ENCODE results near the gene DENND1A. TPM values are rescaled to one million over a fixed set of nuclear protein-coding genes. Genes with fewer than 3 reads are reported as not detected.
A peak's percentile ranks its signal among the peaks of the same experiment; 100 is the strongest.

Gene DENND1A
- total and polyA plus RNA-seq, 11 donors: 9.8 to 24.0 (median 14.7) TPM

GRCh38 chr9:123348317-123348992 lies 581.5 kb downstream of the DENND1A start:
- Histone ChIP-seq H3K36me3 (no peaks in the 10 kb centered on the region), H3K27ac (no peak overlapping the region), H3K4me3 (no peak overlapping the region), H3K27me3 (peaks cover 0 to 15% (median 4%) of the 10 kb centered on the region in 9 donors), H3K9me3 (no peaks in the 10 kb centered on the region), H3K4me1 (peaks cover 0 to 8% (median 0%) of the 10 kb centered on the region in 12 donors)
- ATAC-seq (no peak), DNase-seq (no peak)
- intact Hi-C loops (cut with DNase I): loop anchor here in 6 of 10 donors (2.0 to 10.0 kb wide), 5 partner anchors 84 to 268 kb away; partner anchors contain the start of gene STRBP (in 1 of the 6)
- WGBS, 4 donors: 54 to 66% (median 62%) methylated on average over 9 of the region's 9 CpGs
- no peak for TF ChIP-seq CTCF (IDR thresholded peaks at IDR 0.05)
- no peak for TF ChIP-seq POLR2A (IDR thresholded peaks at IDR 0.05)

GRCh38 chr9:123347289-123348060 lies 582.5 kb downstream of the DENND1A start:
- intact Hi-C loops (cut with DNase I): loop anchor here in 6 of 10 donors (2.0 to 10.0 kb wide), 5 partner anchors 83 to 267 kb away; partner anchors contain the start of gene STRBP (in 1 of the 6)
- H3K9me3 ChIP-seq: no peaks in the 10 kb centered on the region
- 73 to 82% (median 79%) methylated on average over 12 of the region's 12 CpGs for WGBS, 4 donors
- H3K4me3 ChIP-seq: no peak overlapping the region
- TF ChIP-seq CTCF (IDR thresholded peaks at IDR 0.05) (no peak), POLR2A (IDR thresholded peaks at IDR 0.05) (no peak)
- ATAC-seq (no peak), DNase-seq (no peak)
- no peaks in the 10 kb centered on the region for H3K36me3 ChIP-seq
- H3K4me1 ChIP-seq: peaks cover 0 to 8% (median 0%) of the 10 kb centered on the region in 12 donors
- peaks cover 0 to 11% (median 4%) of the 10 kb centered on the region in 9 donors for H3K27me3 ChIP-seq
- H3K27ac ChIP-seq: no peak overlapping the region

- H3K27me3 ChIP-seq: peaks cover 0 to 11% (median 4%) of the 10 kb centered on the region in 9 donors
- peaks cover 0 to 8% (median 0%) of the 10 kb centered on the region in 12 donors for H3K4me1 ChIP-seq
- no peak overlapping the region for H3K4me3 ChIP-seq
- intact Hi-C loops (cut with DNase I): loop anchor here in 5 of 10 donors (5.0 to 10.0 kb wide), 4 partner anchors 82 to 265 kb away; partner anchors contain the start of gene STRBP (in 1 of the 5)
- ATAC-seq (no peak), DNase-seq (no peak)
- H3K36me3 ChIP-seq: no peaks in the 10 kb centered on the region
- no peaks in the 10 kb centered on the region for H3K9me3 ChIP-seq
- no peak overlapping the region for H3K27ac ChIP-seq
- TF ChIP-seq POLR2A (IDR thresholded peaks at IDR 0.05) (no peak), CTCF (IDR thresholded peaks at IDR 0.05) (no peak)
- 91 to 97% (median 97%) methylated on average over 3 of the region's 3 CpGs for WGBS, 4 donors
Measured at GRCh38 chr9:123346826-123347225, 583.1 kb downstream of the DENND1A start.

- Histone ChIP-seq H3K36me3 (no peaks in the 10 kb centered on the region), H3K27ac (peak overlapping the region in 1 of 12 donors; percentile 53), H3K4me1 (peaks cover 0 to 8% (median 0%) of the 10 kb centered on the region in 12 donors), H3K9me3 (no peaks in the 10 kb centered on the region), H3K4me3 (no peak overlapping the region), H3K27me3 (peaks cover 0 to 11% (median 4%) of the 10 kb centered on the region in 9 donors)
- TF ChIP-seq POLR2A (IDR thresholded peaks at IDR 0.05) (no peak), CTCF (IDR thresholded peaks at IDR 0.05) (no peak)
- WGBS, 4 donors: 81 to 87% (median 82%) methylated on average over 9 of the region's 9 CpGs
- intact Hi-C loops (cut with DNase I): loop anchor here in 5 of 10 donors (5.0 to 10.0 kb wide), 4 partner anchors 81 to 264 kb away; partner anchors contain the start of gene STRBP (in 1 of the 5)
- ATAC-seq: no peak
- DNase-seq: no peak
Measured at GRCh38 chr9:123346026-123346425, 583.9 kb downstream of the DENND1A start.

All from heart left ventricle (tissue), 16 donors.